Measurements from ENCODE around the gene CADM1.

CADM1 gene

DNA sequence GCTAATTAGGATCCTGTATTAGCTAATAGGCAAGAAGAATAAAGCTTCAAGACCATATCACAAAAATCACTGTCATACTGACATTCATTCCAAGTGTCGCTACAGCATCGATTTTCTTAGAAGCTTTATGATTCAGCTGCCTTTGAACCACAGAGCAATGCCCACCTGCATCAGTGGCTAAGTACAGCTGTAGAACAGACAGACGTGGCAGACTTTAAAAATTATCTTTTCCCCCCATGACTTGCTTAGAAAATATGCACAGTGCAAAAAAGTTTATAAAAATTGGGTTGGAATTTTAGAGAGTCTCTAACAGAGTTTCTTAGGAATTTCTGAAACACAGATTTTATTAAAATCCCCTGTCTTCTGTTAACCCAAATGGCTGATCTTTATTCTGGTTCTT lies 120.8 kb downstream of the CADM1 start:
- H3K36me3 ChIP-seq (ENCODE audit: control insufficient read depth in 2 of 2, insufficient read depth in 2 of 2, low read length in 2 of 2) = no peaks in the 10 kb centered on the region
- no peak overlapping the region for H3K27ac ChIP-seq (ENCODE audit: low read length)
- no peaks in the 10 kb centered on the region for H3K4me1 ChIP-seq (ENCODE audit: control insufficient read depth, insufficient read depth, low read length)
- H3K4me3 ChIP-seq (ENCODE audit: low read length in 2 of 2) = no peak overlapping the region
- no peak overlapping the region for H3K9ac ChIP-seq (ENCODE audit: low read length in 2 of 2)
- no peaks in the 10 kb centered on the region for H3K9me3 ChIP-seq (ENCODE audit: control insufficient read depth in 2 of 2, low read length in 2 of 2)
- no peaks in the 10 kb centered on the region for H3K27me3 ChIP-seq (ENCODE audit: control insufficient read depth in 1 of 2, insufficient read depth in 2 of 2, low read length in 2 of 2)

DNA sequence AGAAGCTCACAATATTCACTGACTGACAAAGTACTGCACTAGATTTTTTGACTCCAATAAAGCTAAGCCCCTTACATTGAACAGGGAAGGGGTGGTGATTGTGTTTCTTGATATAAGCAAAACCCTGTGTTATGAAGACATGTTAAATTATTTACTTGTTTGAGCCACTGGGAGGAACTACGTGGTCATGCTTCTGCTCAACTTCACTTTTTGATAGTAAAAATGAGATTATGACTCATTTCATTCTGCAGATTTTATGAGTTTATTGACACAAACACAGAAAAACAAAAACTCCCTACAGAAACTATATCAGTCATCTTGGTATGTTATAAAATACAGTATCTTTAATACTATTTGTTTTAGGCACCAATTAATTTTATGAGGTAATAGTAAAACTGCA lies 124.7 kb downstream of the CADM1 start:
- Histone ChIP-seq H3K4me3 (ENCODE audit: low read length in 2 of 2) (no peak overlapping the region), H3K9ac (ENCODE audit: low read length in 2 of 2) (no peak overlapping the region), H3K27me3 (ENCODE audit: control insufficient read depth in 1 of 2, insufficient read depth in 2 of 2, low read length in 2 of 2) (no peaks in the 10 kb centered on the region)

DNA sequence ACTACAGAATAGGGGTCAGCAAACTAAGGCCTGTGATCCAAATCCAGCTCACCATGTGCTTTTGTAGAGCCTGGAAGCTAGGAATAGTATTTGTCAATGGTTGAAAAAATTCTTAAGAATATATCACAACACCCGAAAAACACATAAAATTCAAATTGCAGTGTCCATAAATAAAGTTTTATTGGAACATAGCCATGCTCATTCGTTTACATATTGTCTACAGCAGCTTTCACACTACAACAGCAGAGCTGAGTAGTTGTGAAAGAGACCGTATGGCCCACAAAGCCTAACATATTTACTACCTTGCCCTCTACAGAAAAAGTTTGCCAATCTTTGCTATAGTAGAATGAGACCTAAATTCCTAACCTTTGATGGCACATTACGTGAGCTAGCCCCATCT lies 125.7 kb downstream of the CADM1 start:
- Histone ChIP-seq H3K9me3 (ENCODE audit: control insufficient read depth in 2 of 2, low read length in 2 of 2) (no peaks in the 10 kb centered on the region), H3K9ac (ENCODE audit: low read length in 2 of 2) (no peak overlapping the region), H3K27me3 (ENCODE audit: control insufficient read depth in 1 of 2, insufficient read depth in 2 of 2, low read length in 2 of 2) (no peaks in the 10 kb centered on the region), H3K4me3 (ENCODE audit: low read length in 2 of 2) (no peak overlapping the region), H3K36me3 (ENCODE audit: control insufficient read depth in 2 of 2, insufficient read depth in 2 of 2, low read length in 2 of 2) (no peaks in the 10 kb centered on the region), H3K4me1 (ENCODE audit: control insufficient read depth, insufficient read depth, low read length) (no peaks in the 10 kb centered on the region), H3K27ac (ENCODE audit: low read length) (no peak overlapping the region)

More for the DNA sequence above, 124.7 kb downstream of the CADM1 start:
- H3K36me3 ChIP-seq (ENCODE audit: control insufficient read depth in 2 of 2, insufficient read depth in 2 of 2, low read length in 2 of 2) = no peaks in the 10 kb centered on the region
- H3K4me1 ChIP-seq (ENCODE audit: control insufficient read depth, insufficient read depth, low read length) = no peaks in the 10 kb centered on the region
- no peaks in the 10 kb centered on the region for H3K9me3 ChIP-seq (ENCODE audit: control insufficient read depth in 2 of 2, low read length in 2 of 2)
- H3K27ac ChIP-seq (ENCODE audit: low read length) = no peak overlapping the region

DNA sequence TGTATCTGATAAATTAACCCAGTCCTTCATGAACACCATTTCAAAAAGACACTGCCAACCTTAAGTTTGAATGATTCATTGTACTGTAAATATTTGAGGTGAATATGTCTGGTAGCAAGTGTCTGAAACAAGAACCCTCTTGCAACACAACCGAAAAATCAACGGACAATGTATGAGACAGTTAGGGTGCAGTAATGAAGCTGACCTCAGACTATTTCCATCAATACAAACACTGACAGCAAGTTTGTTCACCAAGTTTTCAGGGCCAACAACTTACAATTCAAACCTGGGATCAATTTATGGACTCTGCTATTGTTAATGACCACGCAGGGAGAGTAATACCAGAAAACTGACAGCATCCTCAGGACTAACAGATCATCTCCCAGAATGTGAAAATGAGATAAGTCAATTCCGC lies 126.3 kb downstream of the CADM1 start:
- no peak overlapping the region for H3K9ac ChIP-seq (ENCODE audit: low read length in 2 of 2)
- H3K36me3 ChIP-seq (ENCODE audit: control insufficient read depth in 2 of 2, insufficient read depth in 2 of 2, low read length in 2 of 2) = no peaks in the 10 kb centered on the region
- H3K4me3 ChIP-seq (ENCODE audit: low read length in 2 of 2) = no peak overlapping the region
- no peaks in the 10 kb centered on the region for H3K4me1 ChIP-seq (ENCODE audit: control insufficient read depth, insufficient read depth, low read length)
- no peak overlapping the region for H3K27ac ChIP-seq (ENCODE audit: low read length)
- H3K9me3 ChIP-seq (ENCODE audit: control insufficient read depth in 2 of 2, low read length in 2 of 2) = no peaks in the 10 kb centered on the region
- no peaks in the 10 kb centered on the region for H3K27me3 ChIP-seq (ENCODE audit: control insufficient read depth in 1 of 2, insufficient read depth in 2 of 2, low read length in 2 of 2)

DNA sequence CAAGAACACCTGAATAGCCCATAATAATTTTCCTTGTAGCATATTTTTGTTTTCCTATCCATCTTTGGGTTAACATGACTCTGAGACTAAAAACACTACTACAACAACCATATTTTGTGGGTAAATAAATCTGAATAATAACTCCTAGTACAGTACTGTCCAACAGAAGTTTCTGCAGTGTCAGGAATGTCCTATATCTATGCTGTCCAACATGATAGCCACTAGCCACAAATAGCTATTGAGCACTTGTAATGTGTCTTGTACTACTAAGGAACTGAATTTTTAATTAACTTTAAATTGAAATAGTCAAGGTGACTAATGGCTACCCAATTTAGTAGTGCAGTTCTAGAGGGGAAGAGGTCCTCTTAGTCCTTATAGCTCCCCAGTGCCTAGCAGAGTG lies 135.6 kb downstream of the CADM1 start:
- H3K4me3 ChIP-seq (ENCODE audit: low read length in 2 of 2) = no peak overlapping the region
- H3K36me3 ChIP-seq (ENCODE audit: control insufficient read depth in 2 of 2, insufficient read depth in 2 of 2, low read length in 2 of 2) = no peaks in the 10 kb centered on the region
- no peak overlapping the region for H3K9ac ChIP-seq (ENCODE audit: low read length in 2 of 2)
- no peaks in the 10 kb centered on the region for H3K4me1 ChIP-seq (ENCODE audit: control insufficient read depth, insufficient read depth, low read length)
- no peaks in the 10 kb centered on the region for H3K27me3 ChIP-seq (ENCODE audit: control insufficient read depth in 1 of 2, insufficient read depth in 2 of 2, low read length in 2 of 2)
- no peak overlapping the region for H3K27ac ChIP-seq (ENCODE audit: low read length)
- no peaks in the 10 kb centered on the region for H3K9me3 ChIP-seq (ENCODE audit: control insufficient read depth in 2 of 2, low read length in 2 of 2)

DNA sequence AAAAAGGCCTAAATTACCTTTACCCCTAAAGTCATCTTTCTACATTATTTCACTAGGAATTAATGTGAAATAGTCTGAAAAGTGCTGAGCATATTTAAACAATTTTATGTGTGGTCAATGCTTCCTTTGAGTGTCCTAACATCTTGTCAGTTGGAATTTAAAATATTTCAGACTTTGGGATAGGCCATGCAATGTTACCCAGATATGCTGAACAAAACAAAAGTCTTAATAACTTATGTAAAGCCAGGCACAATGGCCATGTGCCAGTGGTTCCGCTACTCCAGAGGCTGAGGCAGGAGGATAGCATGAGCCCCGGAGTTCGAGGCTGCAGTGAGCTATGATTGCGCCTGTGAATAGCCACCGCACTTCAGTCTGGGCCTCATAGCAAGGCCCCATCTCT lies 137.4 kb downstream of the CADM1 start:
- Histone ChIP-seq H3K9me3 (ENCODE audit: control insufficient read depth in 2 of 2, low read length in 2 of 2) (no peaks in the 10 kb centered on the region), H3K4me3 (ENCODE audit: low read length in 2 of 2) (no peak overlapping the region), H3K27me3 (ENCODE audit: control insufficient read depth in 1 of 2, insufficient read depth in 2 of 2, low read length in 2 of 2) (no peaks in the 10 kb centered on the region), H3K36me3 (ENCODE audit: control insufficient read depth in 2 of 2, insufficient read depth in 2 of 2, low read length in 2 of 2) (no peaks in the 10 kb centered on the region), H3K27ac (ENCODE audit: low read length) (no peak overlapping the region), H3K9ac (ENCODE audit: low read length in 2 of 2) (no peak overlapping the region), H3K4me1 (ENCODE audit: control insufficient read depth, insufficient read depth, low read length) (no peaks in the 10 kb centered on the region)

DNA sequence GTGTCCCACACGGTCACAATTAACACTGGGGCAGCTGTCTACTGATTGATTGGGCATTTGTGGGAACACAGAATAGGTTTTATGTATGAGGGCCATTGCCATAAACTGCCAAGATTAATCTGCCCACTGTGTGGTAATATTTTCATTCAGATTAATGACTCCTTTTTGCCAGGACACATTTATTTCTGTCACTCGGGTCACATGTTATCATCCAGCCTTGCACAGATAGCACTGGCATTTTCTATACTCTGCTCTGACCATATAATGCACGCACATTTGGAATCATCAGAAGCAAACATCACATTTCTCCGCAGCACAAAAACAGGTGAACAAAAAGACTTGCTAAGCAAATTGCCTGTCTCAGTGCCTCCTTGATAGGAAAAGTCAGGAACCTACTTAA lies 138.3 kb downstream of the CADM1 start:
- no peaks in the 10 kb centered on the region for H3K4me1 ChIP-seq (ENCODE audit: control insufficient read depth, insufficient read depth, low read length)
- no peaks in the 10 kb centered on the region for H3K27me3 ChIP-seq (ENCODE audit: control insufficient read depth in 1 of 2, insufficient read depth in 2 of 2, low read length in 2 of 2)
- H3K36me3 ChIP-seq (ENCODE audit: control insufficient read depth in 2 of 2, insufficient read depth in 2 of 2, low read length in 2 of 2) = no peaks in the 10 kb centered on the region
- no peak overlapping the region for H3K4me3 ChIP-seq (ENCODE audit: low read length in 2 of 2)
- no peak overlapping the region for H3K27ac ChIP-seq (ENCODE audit: low read length)
- H3K9ac ChIP-seq (ENCODE audit: low read length in 2 of 2) = no peak overlapping the region
- no peaks in the 10 kb centered on the region for H3K9me3 ChIP-seq (ENCODE audit: control insufficient read depth in 2 of 2, low read length in 2 of 2)

DNA sequence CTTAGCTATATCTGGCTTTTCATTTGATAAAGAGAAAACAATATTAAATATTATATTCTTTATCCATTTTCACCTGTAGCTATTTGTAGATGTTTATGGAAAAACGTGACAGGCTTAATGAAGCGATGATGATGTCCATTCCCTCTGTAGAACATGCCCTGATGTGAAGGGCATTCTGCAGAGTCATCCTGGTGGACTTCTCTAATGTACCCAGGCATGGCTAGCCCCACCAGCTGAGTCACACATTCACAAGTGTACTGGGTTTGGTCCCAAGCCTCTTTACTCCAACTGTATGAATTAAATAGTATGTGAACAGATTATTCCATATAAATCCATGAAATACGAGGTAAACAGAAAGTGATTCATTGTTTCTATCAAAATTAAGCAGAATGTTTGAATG lies 139.3 kb downstream of the CADM1 start:
- H3K4me1 ChIP-seq (ENCODE audit: control insufficient read depth, insufficient read depth, low read length) = no peaks in the 10 kb centered on the region
- no peaks in the 10 kb centered on the region for H3K36me3 ChIP-seq (ENCODE audit: control insufficient read depth in 2 of 2, insufficient read depth in 2 of 2, low read length in 2 of 2)
- no peak overlapping the region for H3K9ac ChIP-seq (ENCODE audit: low read length in 2 of 2)
- no peak overlapping the region for H3K4me3 ChIP-seq (ENCODE audit: low read length in 2 of 2)
- H3K27me3 ChIP-seq (ENCODE audit: control insufficient read depth in 1 of 2, insufficient read depth in 2 of 2, low read length in 2 of 2) = no peaks in the 10 kb centered on the region
- no peak overlapping the region for H3K27ac ChIP-seq (ENCODE audit: low read length)
- no peaks in the 10 kb centered on the region for H3K9me3 ChIP-seq (ENCODE audit: control insufficient read depth in 2 of 2, low read length in 2 of 2)

DNA sequence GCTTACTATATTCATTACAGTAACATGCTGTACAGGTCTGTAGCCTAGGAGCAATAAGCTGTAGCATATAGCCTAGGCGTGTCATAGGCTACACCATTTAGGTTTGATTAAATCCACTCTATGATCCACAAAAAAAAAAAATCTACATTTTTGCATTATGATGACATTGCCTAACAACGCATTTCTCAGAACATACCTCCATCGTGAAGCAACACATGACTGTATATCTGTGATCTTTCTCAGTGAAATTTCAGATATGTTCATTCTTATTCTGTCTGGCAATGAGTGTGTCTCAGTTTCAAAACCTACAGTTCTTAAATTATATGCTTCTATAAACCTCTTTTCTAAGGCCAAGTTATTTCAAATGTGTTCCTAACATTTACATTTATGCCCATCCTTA lies 140.3 kb downstream of the CADM1 start:
- Histone ChIP-seq H3K4me1 (ENCODE audit: control insufficient read depth, insufficient read depth, low read length) (no peaks in the 10 kb centered on the region), H3K27me3 (ENCODE audit: control insufficient read depth in 1 of 2, insufficient read depth in 2 of 2, low read length in 2 of 2) (no peaks in the 10 kb centered on the region), H3K4me3 (ENCODE audit: low read length in 2 of 2) (no peak overlapping the region), H3K27ac (ENCODE audit: low read length) (no peak overlapping the region), H3K36me3 (ENCODE audit: control insufficient read depth in 2 of 2, insufficient read depth in 2 of 2, low read length in 2 of 2) (no peaks in the 10 kb centered on the region), H3K9ac (ENCODE audit: low read length in 2 of 2) (no peak overlapping the region), H3K9me3 (ENCODE audit: control insufficient read depth in 2 of 2, low read length in 2 of 2) (no peaks in the 10 kb centered on the region)

DNA sequence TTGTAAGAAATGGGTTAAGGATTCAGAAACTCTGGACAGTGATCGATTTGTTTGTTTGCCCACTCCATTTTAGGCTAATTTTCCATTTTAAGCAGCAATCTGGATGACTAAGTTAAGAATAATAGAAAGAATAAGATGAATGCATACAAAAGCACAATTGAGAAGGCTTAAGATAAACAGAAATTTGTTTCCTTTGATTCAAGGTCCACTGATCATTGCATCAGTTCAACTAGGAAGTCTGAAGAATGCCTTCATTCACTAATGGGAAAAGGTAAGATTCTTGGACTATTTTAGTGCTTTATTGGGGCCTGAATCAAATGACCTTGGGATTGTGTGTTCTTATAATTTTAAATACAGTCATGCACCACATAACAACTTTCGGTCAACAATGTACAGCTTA lies 140.8 kb downstream of the CADM1 start:
- Histone ChIP-seq H3K27me3 (ENCODE audit: control insufficient read depth in 1 of 2, insufficient read depth in 2 of 2, low read length in 2 of 2) (no peaks in the 10 kb centered on the region), H3K9me3 (ENCODE audit: control insufficient read depth in 2 of 2, low read length in 2 of 2) (no peaks in the 10 kb centered on the region), H3K9ac (ENCODE audit: low read length in 2 of 2) (no peak overlapping the region), H3K4me3 (ENCODE audit: low read length in 2 of 2) (no peak overlapping the region), H3K27ac (ENCODE audit: low read length) (no peak overlapping the region), H3K36me3 (ENCODE audit: control insufficient read depth in 2 of 2, insufficient read depth in 2 of 2, low read length in 2 of 2) (no peaks in the 10 kb centered on the region), H3K4me1 (ENCODE audit: control insufficient read depth, insufficient read depth, low read length) (no peaks in the 10 kb centered on the region)

DNA sequence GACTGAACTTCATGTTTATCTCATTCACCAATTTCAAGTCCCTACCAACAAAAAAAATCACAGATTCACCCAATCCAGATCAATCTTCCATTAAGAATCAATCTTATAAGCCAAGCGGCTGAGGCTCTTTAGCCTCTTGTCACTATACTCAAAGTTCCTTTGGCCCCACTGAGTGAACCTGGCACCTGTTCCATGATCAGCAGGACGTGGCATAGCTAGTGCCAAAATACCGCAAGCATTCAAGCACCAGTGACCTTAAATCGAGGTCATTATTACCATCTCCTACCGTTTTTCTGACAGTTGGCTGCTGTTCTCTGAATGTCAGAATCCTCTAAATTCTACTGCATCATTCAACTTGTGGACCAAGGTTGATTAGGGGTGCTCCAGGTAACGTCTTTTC lies 141.2 kb downstream of the CADM1 start:
- Histone ChIP-seq H3K36me3 (ENCODE audit: control insufficient read depth in 2 of 2, insufficient read depth in 2 of 2, low read length in 2 of 2) (no peaks in the 10 kb centered on the region), H3K27ac (ENCODE audit: low read length) (no peak overlapping the region), H3K9me3 (ENCODE audit: control insufficient read depth in 2 of 2, low read length in 2 of 2) (no peaks in the 10 kb centered on the region), H3K4me1 (ENCODE audit: control insufficient read depth, insufficient read depth, low read length) (no peaks in the 10 kb centered on the region), H3K4me3 (ENCODE audit: low read length in 2 of 2) (no peak overlapping the region), H3K9ac (ENCODE audit: low read length in 2 of 2) (no peak overlapping the region), H3K27me3 (ENCODE audit: control insufficient read depth in 1 of 2, insufficient read depth in 2 of 2, low read length in 2 of 2) (no peaks in the 10 kb centered on the region)

DNA sequence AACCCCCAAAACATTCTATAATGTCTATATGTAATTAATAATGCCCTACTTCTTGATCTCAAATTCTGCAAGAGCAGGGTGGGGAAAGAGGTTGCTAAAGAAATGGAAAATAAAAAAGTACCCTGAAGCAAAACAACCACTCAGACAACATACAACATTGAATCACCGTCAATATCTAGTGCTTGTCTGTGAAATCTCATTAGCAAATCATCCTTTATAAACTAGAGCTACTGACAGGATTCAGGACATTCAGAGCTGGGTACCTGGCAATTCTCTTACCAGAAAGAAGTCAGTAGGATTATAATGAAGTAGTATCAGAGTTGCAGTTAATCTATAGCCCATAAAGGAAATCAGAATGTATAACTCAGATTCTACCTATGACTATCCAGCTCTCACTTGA lies 143.2 kb downstream of the CADM1 start:
- no peak overlapping the region for H3K4me3 ChIP-seq (ENCODE audit: low read length in 2 of 2)
- no peak overlapping the region for H3K27ac ChIP-seq (ENCODE audit: low read length)
- H3K27me3 ChIP-seq (ENCODE audit: control insufficient read depth in 1 of 2, insufficient read depth in 2 of 2, low read length in 2 of 2) = no peaks in the 10 kb centered on the region
- no peaks in the 10 kb centered on the region for H3K9me3 ChIP-seq (ENCODE audit: control insufficient read depth in 2 of 2, low read length in 2 of 2)
- no peaks in the 10 kb centered on the region for H3K36me3 ChIP-seq (ENCODE audit: control insufficient read depth in 2 of 2, insufficient read depth in 2 of 2, low read length in 2 of 2)
- H3K9ac ChIP-seq (ENCODE audit: low read length in 2 of 2) = no peak overlapping the region
- peaks cover 3% of the 10 kb centered on the region for H3K4me1 ChIP-seq (ENCODE audit: control insufficient read depth, insufficient read depth, low read length)
